ENCODE results near the gene FRRS1.

FRRS1 gene

DNA sequence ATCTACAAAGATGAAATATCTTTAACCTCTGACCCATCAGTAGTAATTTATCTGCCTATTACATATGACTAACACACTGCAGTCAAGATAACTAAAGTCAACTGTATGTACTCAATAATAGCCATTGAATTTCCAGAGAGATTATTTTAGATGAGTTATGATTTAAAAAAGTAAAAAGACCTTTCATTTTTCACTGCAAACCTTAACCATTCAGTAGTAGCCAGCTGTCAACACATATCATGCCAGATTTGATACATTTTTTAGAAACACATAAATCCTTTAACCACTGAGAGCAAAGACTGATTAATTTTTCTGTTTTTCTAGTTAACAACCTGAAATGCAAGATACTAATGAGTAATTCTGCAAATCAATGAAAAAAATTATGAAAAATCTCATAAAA lies 89.6 kb downstream of the FRRS1 start:
- DNase-seq (ENCODE audit: low read depth in 2 of 2), result no peak

DNA sequence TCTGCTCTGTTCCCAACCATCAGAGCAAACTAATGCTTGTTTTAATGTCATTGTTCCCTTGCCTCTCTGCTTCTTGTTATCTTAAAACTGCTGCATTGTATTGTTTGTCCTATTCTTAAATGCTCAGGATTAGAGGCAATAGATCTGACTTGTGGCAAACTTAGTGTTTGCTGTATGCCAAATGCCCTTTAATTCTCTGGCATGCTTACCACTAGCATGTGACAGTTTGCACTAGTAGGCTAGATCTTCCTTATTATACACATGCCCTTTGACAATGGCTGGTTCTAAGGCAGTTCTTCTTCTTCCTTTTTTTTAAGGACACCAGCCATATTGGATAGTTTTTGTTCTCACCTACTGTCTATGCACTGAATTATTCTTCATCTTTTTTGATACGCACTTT lies 90.4 kb downstream of the FRRS1 start:
- no peak for DNase-seq (ENCODE audit: low read depth in 2 of 2)

DNA sequence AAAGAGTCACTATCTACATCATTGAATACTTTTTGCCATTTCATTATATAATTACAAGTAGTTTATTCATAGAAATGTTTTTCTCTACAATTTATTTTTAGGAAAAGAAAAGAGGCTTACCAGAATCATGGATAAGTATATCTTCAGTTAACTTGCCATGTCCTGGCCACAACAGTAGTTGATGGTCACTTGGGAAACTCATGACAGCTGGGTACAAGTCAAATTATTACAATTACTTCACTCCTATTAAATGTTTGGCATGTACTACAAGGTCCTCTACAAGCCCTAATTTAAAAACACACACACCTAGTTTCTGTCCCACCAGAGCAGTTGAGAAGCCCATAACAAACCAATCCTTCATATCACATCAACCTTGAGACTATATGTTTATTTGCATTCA lies 91.1 kb downstream of the FRRS1 start:
- DNase-seq (ENCODE audit: low read depth in 2 of 2), result no peak

DNA sequence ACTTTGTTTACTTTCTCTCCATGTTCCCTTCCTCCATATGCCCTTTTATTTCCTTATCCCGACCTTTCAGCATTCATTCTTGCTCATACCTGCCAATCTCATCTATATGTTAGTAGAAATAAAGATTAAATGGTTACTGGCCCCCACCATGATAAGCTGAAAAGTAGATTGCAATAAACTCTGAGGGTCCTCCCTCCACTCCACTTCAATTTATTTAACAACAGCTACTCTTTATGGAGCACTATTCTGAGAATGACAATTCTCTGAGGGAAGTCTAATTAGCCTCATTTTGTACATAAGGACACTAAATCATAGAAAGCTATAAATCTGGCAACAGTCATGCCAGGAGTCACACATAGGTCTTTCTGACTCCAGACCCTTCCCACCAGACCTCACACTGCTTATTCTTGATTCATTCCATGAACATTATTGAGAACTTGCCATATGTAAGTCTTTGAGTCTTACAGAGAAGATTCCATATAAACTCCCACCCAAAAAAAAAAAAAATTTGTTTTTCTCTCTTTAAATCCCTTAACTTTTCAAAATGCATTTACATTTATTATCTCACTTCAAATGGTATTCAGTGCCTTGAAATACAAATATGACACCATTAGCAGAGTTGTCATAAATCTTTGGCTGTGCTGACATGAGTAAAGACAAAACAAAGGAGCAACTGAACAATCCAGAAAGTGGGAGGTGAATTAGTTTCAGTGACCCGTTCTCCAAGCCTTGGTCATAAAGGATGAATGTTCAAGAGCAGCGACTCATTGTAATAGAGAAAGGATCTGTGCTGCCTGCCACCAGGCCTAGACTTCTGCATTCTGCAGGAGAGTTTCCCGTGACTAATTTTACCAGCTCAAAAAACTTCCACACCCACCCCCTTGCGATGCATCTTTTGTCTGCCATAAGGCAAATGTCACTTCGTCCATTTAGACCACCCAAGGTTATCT lies 92.0 kb downstream of the FRRS1 start:
- DNase-seq (ENCODE audit: low read depth in 2 of 2), result no peak

DNA sequence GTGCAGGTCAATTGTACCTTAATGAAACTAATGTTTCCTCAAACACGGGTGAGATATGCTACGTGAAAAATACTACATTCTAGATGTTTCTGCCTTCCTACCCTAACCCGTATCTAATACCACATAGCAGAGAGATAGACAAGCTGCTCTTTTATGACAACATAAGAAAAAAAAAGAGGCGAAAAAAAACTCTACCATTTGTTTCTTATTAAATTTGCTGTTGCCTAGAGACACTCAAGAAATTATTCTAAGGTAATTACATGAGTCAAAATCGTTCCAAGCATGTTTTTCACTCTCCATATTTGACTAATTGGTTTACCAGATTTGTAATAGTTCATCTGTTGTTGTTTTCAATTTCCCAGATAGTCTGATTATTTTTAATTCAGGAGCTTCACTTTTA lies 93.1 kb downstream of the FRRS1 start:
- DNase-seq (ENCODE audit: low read depth in 2 of 2), result no peak

DNA sequence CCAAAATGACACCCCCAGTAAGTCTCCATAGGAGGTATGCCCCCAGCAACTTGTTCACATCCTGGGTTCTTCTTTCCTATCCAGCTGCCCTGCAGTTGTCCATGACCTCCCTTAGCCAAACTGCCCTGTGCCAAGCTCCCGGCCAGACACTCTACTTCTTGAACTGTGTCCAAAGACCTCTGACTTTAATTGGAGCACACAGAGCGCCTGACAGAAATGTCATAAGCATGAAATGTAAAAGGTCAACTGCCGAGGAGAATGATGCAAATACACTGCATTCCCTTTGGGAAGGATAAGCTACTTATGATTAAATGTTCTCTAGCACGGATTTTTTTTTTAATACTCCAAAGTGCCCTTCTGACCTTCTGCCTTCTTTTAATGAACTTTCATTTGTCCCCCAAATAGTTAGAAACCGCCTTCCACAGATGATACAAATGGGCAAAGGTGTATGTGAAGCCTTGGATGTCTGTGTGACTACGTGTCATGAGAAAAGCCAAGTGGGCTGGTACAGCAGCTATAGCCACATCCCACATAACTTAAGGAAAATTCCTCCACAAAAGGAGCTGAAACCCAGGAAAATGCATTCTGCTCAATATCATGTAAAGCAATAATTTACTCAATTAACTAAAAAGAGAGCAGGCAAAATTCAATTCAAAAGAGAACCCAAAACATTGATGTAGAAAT lies 93.8 kb downstream of the FRRS1 start:
- DNase-seq (ENCODE audit: low read depth in 2 of 2), result no peak

DNA sequence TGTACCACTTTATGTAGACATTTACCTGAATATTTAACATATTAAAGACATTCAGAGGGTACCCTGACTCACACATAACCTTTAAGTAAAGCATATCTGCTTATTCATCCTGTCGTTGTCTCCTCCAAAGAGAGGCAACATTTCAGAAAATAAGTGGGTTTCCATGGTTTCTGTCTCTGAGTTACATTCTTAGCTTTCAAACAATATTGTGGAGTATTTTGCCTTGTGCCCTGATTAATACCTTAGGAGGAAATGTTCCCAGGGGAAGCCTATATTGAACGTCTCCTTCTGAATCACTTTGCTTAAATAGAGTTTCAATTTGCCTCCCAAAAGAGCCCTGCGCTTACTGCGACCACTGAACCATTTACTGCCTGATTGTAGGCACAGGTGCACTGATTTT lies 94.4 kb downstream of the FRRS1 start:
- no peak for DNase-seq (ENCODE audit: low read depth in 2 of 2)

DNA sequence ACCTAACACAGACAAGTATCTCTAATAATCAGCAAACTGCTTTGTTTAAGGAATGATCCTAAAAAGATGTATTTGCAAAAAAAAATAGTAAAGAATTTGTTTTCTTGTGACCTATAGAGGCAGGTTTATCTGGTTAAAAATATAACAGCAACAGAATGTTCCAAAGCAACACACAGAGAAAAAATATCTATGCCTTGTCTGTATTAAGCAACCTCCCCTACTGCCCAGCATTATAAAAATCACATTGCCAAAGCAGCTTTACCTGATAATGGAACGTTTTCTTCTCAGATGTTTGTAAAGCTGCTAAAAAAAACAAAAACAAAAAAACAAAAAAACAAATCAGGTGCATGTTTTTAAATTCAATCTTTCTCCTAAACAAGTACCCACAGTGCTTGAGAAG lies 95.9 kb downstream of the FRRS1 start:
- DNase-seq (ENCODE audit: low read depth in 2 of 2), result no peak

DNA sequence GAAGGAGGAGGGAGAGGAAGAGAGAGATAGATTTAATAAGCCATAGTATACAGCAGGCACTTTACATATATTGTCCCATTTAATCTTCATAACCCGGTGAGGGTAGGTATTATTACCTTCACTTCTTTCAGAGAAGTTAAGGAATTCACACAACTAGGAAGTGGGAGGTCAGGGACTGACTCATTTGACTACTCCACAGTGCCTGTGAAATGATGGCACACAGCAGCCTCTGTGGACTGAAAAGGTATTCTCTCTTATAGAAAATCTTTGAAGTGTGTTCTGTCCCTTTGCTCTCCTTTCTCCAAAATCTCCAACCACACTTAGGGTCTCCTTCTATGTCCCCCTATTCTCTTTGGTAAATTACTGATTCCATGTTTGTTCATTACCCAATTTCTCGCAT lies 96.6 kb downstream of the FRRS1 start:
- no peak for DNase-seq (ENCODE audit: low read depth in 2 of 2)

DNA sequence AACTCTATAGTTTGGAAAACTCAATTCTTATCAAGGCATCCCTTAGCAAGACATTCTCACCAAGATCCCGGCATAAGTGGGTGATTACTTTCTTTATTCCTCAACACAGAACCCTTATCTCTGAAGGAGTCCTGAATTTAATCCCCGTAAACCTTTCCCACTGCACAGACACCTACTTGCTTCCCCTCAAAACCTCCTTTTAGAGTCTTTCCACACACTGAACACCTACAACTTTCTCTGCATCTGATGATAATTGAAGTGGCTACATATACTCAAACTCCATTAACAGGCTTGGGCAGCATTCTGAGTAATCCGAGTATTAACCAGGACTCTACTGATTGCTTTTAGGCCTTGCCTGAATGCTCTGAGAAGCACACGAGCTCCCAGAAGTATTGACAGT lies 97.1 kb downstream of the FRRS1 start:
- no peak for DNase-seq (ENCODE audit: low read depth in 2 of 2)

DNA sequence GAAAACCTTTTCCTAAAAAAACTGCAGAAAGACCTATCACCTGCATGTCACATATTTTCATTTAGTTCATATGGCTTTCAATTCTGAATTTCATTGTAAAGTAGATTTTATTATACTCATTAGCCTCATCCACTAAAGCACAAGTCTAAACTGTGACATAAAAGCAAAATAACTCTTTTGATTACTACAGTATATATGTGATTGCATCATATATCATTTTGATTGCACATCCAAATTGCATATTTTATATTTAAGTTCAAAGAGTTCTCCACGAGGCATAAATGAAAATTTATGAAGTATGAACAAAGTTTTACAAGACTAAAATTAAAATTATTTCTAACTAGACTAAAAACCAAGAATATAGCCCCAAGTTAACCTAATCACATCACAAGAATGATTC lies 101.2 kb downstream of the FRRS1 start:
- no peak for DNase-seq (ENCODE audit: low read depth in 2 of 2)

DNA sequence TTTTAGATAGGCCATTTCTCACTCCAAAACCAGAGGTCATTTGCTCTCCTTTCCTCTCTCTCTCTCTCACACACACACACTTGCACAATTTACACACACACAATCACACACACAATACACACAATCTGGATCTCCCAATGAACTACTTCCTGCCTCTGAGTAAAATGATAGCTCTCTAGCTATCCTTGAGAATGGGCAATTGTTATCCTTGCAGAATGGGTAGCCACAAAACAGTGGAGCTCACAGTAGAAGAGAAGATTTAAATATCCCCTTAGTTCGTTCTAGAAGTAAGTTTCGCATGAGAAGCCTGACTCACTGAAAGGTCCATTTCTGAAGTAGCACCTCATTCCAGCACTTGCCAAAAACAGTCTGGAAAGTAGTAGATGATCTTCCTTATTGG lies 102.9 kb downstream of the FRRS1 start:
- DNase-seq (ENCODE audit: low read depth in 2 of 2), result no peak

DNA sequence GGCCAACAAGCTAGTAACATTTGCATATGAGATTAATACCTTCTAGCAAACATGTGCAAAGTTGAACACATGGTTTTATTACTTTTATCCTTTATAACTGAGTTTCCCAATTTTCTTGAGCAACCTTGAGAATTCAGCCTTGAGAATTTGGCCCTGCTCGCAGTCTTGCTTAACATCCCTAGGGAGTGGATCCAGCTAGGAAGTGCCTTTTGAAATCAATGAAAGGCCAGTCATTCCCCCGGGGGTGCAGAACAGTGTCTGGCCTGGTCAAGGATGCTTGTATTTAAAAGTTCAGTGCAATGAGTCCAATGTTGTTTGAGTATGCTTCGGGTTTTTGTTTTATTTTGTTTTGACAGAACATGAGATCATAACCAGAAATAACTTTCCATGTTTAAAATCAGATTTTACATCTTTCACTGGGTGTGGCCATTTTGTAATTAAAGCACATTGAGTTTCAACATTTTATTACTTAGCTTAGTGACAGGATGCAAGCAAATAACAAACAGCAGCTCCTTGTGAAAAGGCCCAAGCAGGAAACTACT lies 103.8 kb downstream of the FRRS1 start:
- DNase-seq (ENCODE audit: low read depth in 2 of 2), result no peak

DNA sequence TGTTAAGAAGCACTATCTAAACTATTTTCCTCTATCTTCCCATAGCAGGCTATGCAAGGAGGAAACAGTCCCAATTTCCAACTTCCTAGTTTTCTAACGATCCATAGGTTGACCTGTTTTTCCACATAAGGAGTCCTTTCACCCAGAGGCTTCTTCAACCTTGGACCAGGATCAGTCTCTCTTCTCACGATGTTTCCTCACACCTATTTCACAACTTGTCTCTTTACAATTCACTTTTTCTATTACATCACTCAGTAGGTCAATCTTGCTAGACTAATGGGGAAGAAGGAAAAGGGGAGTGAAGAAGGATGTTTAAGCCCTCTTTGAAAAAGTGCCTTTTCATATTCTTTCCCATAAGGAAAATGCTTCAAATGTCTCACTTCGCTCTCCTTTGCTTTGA lies 104.7 kb downstream of the FRRS1 start:
- no peak for DNase-seq (ENCODE audit: low read depth in 2 of 2)

DNA sequence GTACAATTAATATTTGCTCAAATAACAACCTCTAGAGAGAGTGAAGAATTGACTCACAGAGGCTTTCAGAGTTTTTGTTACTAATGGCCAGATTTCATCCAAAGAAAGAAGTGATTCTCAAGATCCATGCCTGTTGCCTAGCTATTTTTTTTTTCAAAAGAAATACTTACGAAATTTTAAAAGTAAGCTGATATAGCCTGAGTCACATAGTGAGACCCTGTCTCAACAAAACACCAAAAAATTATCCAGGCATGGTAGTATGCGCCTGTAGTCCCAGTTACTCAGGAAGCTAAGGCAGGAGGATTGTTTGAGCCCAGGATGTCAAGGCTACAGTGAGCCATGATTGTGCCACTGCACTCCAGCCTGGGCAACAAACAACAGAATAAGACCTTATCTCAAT lies 105.9 kb downstream of the FRRS1 start:
- DNase-seq (ENCODE audit: low read depth in 2 of 2), result no peak

DNA sequence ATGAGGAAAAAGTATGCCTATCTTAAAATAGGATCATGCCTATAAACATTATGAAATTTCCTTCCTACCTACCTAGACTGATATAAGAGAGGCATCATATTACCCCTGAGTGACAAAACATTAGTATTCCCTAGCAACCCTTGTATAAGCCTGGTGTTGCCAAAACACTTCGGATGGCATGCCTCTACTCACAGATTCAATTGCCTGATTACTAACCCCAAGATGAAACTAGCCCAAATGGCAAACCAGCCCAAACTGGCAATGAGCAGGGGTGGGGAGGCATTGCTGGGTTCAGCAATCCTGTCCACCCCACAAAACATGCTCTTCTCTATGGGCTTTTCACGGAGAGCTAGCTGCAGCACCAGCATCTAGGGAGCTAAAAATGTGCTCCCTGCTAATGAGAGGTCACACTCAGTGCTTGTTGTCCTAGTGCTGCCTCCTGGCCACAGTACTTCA lies 106.7 kb downstream of the FRRS1 start:
- DNase-seq (ENCODE audit: low read depth in 2 of 2), result no peak
